ENCODE results near the gene OR51A7. TPM values are rescaled to one million over a fixed set of nuclear protein-coding genes. Genes with fewer than 3 reads are reported as not detected.

The OR51A7 gene
- total RNA-seq, 1 donor from 2014 or later: not detected

DNA sequence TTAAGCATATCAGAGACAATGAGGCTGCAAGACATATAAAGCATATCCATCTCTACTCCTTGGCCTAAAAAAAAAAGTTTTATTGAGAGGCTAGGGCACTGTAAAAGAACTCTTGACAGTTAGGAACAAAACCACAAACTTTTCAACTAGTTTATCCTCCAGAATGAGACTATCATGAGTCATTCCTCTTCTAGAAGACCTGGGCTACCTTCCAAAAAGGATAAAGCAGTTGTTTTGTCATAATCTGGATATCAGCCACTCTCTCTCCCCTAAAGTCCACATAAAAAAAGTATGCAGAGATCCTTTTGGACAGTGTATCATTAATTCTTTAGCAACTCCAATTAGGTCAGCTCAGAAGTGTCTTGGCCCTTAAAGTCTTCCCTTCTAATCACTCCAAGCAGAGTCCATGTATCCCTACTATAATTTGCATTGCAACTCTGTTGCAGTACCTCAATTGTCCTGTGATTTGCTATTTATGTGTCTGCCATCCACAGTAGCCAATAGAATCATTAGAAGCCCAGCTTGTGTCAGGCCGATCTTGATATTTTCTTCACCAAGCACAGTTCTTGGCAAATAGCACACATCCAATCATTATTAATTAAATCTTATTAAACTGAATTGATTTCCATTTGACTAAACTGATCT is 11.5 kb upstream of the OR51A7 start:
- H3K4me3 ChIP-seq: no peak overlapping the region
- no peak overlapping the region for H3K27ac ChIP-seq
- H3K27me3 ChIP-seq: no peaks in the 10 kb centered on the region
- no peak for ATAC-seq
- H3K4me1 ChIP-seq: no peaks in the 10 kb centered on the region
- H3K9me3 ChIP-seq: no peaks in the 10 kb centered on the region
- TF ChIP-seq CTCF (IDR thresholded peaks at IDR 0.05): no peak
- DNase-seq: no peak
- intact Hi-C loops (cut with DNase I): no loop called here
- H3K36me3 ChIP-seq: no peaks in the 10 kb centered on the region

DNA sequence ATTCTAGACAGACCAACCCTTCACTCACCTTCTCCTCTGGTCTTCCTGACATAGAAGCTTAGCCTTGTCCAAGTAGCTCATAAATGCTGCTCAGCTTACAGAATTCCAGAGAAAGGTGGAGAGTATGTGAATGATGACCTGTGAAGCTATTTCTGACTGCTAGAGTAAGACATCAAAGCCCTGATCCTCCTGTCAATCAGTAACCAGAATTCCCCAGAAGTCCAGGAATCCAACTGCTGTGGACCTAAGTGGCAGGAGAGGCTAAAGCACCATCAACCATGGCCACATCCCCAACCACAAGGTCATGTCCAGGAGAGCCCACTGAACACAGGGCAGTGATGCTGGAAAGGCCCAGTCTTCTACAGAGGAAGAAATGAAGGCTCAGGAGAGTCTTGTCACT is 13.0 kb downstream of the OR51A7 start:
- no peak for DNase-seq
- no peaks in the 10 kb centered on the region for H3K27me3 ChIP-seq
- no peak overlapping the region for H3K27ac ChIP-seq
- H3K4me1 ChIP-seq: no peaks in the 10 kb centered on the region
- no peaks in the 10 kb centered on the region for H3K36me3 ChIP-seq
- ATAC-seq: no peak
- no peak for TF ChIP-seq CTCF (IDR thresholded peaks at IDR 0.05)
- intact Hi-C loops (cut with DNase I): no loop called here
- H3K4me3 ChIP-seq: no peak overlapping the region
- no peaks in the 10 kb centered on the region for H3K9me3 ChIP-seq

GRCh38 chr11:4919250-4919649 is 15.7 kb downstream of the OR51A7 start, which contains the start of gene OR51G2:
TSS of gene OR51G2 (minus strand) at chr11:4919350. CDS start at chr11:4915663, 3,687 bp downstream.
- TF ChIP-seq CTCF (IDR thresholded peaks at IDR 0.05): no peak
- no peaks in the 10 kb centered on the region for H3K9me3 ChIP-seq
- DNase-seq (no peak), ATAC-seq (no peak)
- H3K4me1 ChIP-seq: no peaks in the 10 kb centered on the region
- no peak within 1 kb of the TSS for H3K27ac ChIP-seq
- H3K27me3 ChIP-seq: no peaks in the 10 kb centered on the region
- intact Hi-C loops (cut with DNase I): no loop called here
- no peaks in the 10 kb centered on the region for H3K36me3 ChIP-seq
- H3K4me3 ChIP-seq: no peak within 1 kb of the TSS

- intact Hi-C loops (cut with DNase I): no loop called here
- TF ChIP-seq CTCF (IDR thresholded peaks at IDR 0.05): no peak
- DNase-seq (no peak), ATAC-seq (no peak)
- H3K4me1 ChIP-seq: no peaks in the 10 kb centered on the region
- no peaks in the 10 kb centered on the region for H3K9me3 ChIP-seq
- no peaks in the 10 kb centered on the region for H3K36me3 ChIP-seq
- H3K27me3 ChIP-seq: no peaks in the 10 kb centered on the region
- H3K27ac ChIP-seq: no peak overlapping the region
- no peak overlapping the region for H3K4me3 ChIP-seq
Measured at GRCh38 chr11:4921796-4922195, 18.2 kb downstream of the OR51A7 start.

- Histone ChIP-seq H3K27ac (no peak overlapping the region), H3K27me3 (no peaks in the 10 kb centered on the region), H3K4me3 (no peak overlapping the region), H3K9me3 (no peaks in the 10 kb centered on the region), H3K36me3 (no peaks in the 10 kb centered on the region), H3K4me1 (no peaks in the 10 kb centered on the region)
- ATAC-seq: no peak
- DNase-seq: no peak
- TF ChIP-seq CTCF (IDR thresholded peaks at IDR 0.05): no peak
- intact Hi-C loops (cut with DNase I): no loop called here
Measured at GRCh38 chr11:4922304-4922703, 18.7 kb downstream of the OR51A7 start.

GRCh38 chr11:4924239-4924638 is 20.7 kb downstream of the OR51A7 start, which contains the start of gene OR51G1:
TSS of gene OR51G1 (minus strand) at chr11:4924339. CDS start at chr11:4924339, 0 bp downstream.
- no peak for ATAC-seq
- no peak within 1 kb of the TSS for H3K27ac ChIP-seq
- no peaks in the 10 kb centered on the region for H3K36me3 ChIP-seq
- H3K9me3 ChIP-seq: no peaks in the 10 kb centered on the region
- no peaks in the 10 kb centered on the region for H3K4me1 ChIP-seq
- intact Hi-C loops (cut with DNase I): no loop called here
- H3K27me3 ChIP-seq: no peaks in the 10 kb centered on the region
- H3K4me3 ChIP-seq: no peak within 1 kb of the TSS
- DNase-seq: no peak
- TF ChIP-seq CTCF (IDR thresholded peaks at IDR 0.05): no peak
